Erythroblast (primary cell): Measurements from ENCODE around the gene GNAL.

Experiments
- GATA1 ChIP-seq: IDR thresholded peaks from 2 replicates; pipeline ENCODE4 v1.6.1; 2011; ENCODE audit warnings: low read depth, mild to moderate bottlenecking, control low read depth, low read length, moderate library complexity
- POLR2A ChIP-seq: IDR thresholded peaks from 2 replicates; pipeline ENCODE4 v1.6.1; 2011; ENCODE audit warnings: mild to moderate bottlenecking, low read length

DNA sequence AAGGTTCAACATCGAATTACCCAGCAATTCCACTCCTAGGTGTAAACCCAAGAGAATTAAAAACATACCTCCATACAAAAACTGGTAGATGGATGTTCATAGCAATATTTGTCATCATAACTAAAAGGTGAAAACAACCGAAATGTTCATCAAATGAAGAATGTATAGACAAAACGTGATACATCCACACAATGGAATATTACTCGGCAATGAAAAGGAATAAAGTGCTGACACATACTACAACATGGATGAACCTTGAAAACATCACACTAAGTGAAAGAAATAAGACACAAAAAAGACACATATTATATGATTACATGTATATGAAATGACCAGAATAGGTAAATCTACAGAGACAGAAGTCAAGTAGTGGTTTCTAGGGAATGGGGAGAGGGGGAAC lies 141.5 kb downstream of the GNAL start:
- TF ChIP-seq POLR2A: no peak
- TF ChIP-seq GATA1: no peak
